Measurements from ENCODE around the gene PLEKHA4. TPM values are rescaled to one million over a fixed set of nuclear protein-coding genes. Genes with fewer than 3 reads are reported as not detected.
A peak's percentile ranks its signal among the peaks of the same experiment; 100 is the strongest.

The PLEKHA4 gene
- total and polyA plus RNA-seq, 9 of the 15 experiments (the other 6 are each of a cell fraction or from before 2014, with no cell fraction given) = 0.07 to 30.8 (median 11.4) TPM

GRCh38 chr19:48872884-48873475 lies 4.6 kb upstream of the PLEKHA4 start (continued):
- TF ChIP-seq, protein P1, sequence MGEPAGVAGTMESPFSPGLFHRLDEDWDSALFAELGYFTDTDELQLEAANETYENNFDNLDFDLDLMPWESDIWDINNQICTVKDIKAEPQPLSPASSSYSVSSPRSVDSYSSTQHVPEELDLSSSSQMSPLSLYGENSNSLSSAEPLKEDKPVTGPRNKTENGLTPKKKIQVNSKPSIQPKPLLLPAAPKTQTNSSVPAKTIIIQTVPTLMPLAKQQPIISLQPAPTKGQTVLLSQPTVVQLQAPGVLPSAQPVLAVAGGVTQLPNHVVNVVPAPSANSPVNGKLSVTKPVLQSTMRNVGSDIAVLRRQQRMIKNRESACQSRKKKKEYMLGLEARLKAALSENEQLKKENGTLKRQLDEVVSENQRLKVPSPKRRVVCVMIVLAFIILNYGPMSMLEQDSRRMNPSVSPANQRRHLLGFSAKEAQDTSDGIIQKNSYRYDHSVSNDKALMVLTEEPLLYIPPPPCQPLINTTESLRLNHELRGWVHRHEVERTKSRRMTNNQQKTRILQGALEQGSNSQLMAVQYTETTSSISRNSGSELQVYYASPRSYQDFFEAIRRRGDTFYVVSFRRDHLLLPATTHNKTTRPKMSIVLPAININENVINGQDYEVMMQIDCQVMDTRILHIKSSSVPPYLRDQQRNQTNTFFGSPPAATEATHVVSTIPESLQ (CRISPR knock-in tag; IDR thresholded peaks at IDR 0.05) = no peak
- TF ChIP-seq, protein P2, sequence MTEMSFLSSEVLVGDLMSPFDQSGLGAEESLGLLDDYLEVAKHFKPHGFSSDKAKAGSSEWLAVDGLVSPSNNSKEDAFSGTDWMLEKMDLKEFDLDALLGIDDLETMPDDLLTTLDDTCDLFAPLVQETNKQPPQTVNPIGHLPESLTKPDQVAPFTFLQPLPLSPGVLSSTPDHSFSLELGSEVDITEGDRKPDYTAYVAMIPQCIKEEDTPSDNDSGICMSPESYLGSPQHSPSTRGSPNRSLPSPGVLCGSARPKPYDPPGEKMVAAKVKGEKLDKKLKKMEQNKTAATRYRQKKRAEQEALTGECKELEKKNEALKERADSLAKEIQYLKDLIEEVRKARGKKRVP (CRISPR knock-in tag; IDR thresholded peaks at IDR 0.05) = no peak; the same call in 1 of the 2 replicates
- TF ChIP-seq, protein P3, sequence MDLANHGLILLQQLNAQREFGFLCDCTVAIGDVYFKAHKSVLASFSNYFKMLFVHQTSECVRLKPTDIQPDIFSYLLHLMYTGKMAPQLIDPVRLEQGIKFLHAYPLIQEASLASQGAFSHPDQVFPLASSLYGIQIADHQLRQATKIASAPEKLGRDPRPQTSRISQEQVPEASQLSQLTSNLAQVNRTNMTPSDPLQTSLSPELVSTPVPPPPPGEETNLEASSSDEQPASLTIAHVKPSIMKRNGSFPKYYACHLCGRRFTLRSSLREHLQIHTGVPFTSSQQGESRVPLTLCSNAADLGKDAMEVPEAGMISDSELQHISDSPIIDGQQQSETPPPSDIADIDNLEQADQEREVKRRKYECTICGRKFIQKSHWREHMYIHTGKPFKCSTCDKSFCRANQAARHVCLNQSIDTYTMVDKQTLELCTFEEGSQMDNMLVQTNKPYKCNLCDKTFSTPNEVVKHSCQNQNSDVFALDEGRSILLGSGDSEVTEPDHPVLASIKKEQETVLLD (IDR thresholded peaks at IDR 0.05) = no peak
- TF ChIP-seq BRCA1 (IDR thresholded peaks at IDR 0.05) = no peak
- no peak for TF ChIP-seq BRCA1 (CRISPR knock-in tag; IDR thresholded peaks at IDR 0.05)
- TF ChIP-seq HEY1 (CRISPR knock-in tag; IDR thresholded peaks at IDR 0.05; ENCODE audit: borderline replicate concordance) = peak; percentile 53; the same call in 1 of the 2 replicates
- no peak for TF ChIP-seq CREB5 (CRISPR knock-in tag; IDR thresholded peaks at IDR 0.05)
- TF ChIP-seq EWSR1 (IDR thresholded peaks at IDR 0.05; ENCODE audit: borderline replicate concordance, low read depth, partially characterized antibody) = no peak
- no peak for TF ChIP-seq E2F8 (IDR thresholded peaks at IDR 0.05; ENCODE audit: low read depth, partially characterized antibody)
- TF ChIP-seq ZNF212 (CRISPR knock-in tag; IDR thresholded peaks at IDR 0.05) = no peak
- TF ChIP-seq ZNF785 (CRISPR knock-in tag; IDR thresholded peaks at IDR 0.05) = no peak
- no peak for TF ChIP-seq ZNF696 (CRISPR knock-in tag; conservative IDR thresholded peaks at IDR 0.05)
- TF ChIP-seq NCOA4 (IDR thresholded peaks at IDR 0.05; ENCODE audit: partially characterized antibody) = no peak
- TF ChIP-seq ETV6 (IDR thresholded peaks at IDR 0.05; ENCODE audit: borderline replicate concordance in 1 of 2, low read depth in 2 of 2, low read length in 1 of 2) = no peak
- TF ChIP-seq ETV6 (CRISPR knock-in tag; IDR thresholded peaks at IDR 0.05; ENCODE audit: borderline replicate concordance) = no peak
- TF ChIP-seq, protein P4, sequence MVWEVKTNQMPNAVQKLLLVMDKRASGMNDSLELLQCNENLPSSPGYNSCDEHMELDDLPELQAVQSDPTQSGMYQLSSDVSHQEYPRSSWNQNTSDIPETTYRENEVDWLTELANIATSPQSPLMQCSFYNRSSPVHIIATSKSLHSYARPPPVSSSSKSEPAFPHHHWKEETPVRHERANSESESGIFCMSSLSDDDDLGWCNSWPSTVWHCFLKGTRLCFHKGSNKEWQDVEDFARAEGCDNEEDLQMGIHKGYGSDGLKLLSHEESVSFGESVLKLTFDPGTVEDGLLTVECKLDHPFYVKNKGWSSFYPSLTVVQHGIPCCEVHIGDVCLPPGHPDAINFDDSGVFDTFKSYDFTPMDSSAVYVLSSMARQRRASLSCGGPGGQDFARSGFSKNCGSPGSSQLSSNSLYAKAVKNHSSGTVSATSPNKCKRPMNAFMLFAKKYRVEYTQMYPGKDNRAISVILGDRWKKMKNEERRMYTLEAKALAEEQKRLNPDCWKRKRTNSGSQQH (CRISPR knock-in tag; IDR thresholded peaks at IDR 0.05) = 0 out of 2 replicates have a peak, but pooled peaks have one; percentile 26
- no peak for TF ChIP-seq ZNF384 (IDR thresholded peaks at IDR 0.05; ENCODE audit: low read depth, low read length)
